HEK293 (cell line): ENCODE measurements around the gene UTP25.
A peak's percentile ranks its signal among the peaks of the same experiment; 100 is the strongest.

Experiments used
- CTCF ChIA-PET: fragments of 350-600 bp; formaldehyde crosslinking; extraction: SDS; loops from one replicate; lab custom pipeline; 2021; ENCODE audit warnings: antibody characterized with exemption; lab: Yijun Ruan, JAX
- POLR2A ChIA-PET: fragments of 300-600 bp; formaldehyde crosslinking; extraction: SDS; loops from one replicate; lab custom pipeline; 2020; ENCODE audit warnings: antibody characterized with exemption, inconsistent platforms; lab: Yijun Ruan, JAX
- H3K27ac ChIP-seq: fragments of 200-500 bp; sonication (Bioruptor generic); 2 replicates; pipeline ENCODE4 v1.5.1; 2014; ENCODE audit warnings: low read depth, low read length, control low read depth, inconsistent platforms; ENCODE audit errors: extremely low read depth
- H3K36me3 ChIP-seq, 2 experiments: fragments of 200-500 bp in 1 of 2; sonication (Bioruptor generic) in 1 of 2; 1 replicate in 1 of 2; 2 replicates in 1 of 2; pipeline ENCODE4 v1.5.1; 2014 to 2017; ENCODE audit warnings: inconsistent platforms in 2 of 2, low read length in 2 of 2; ENCODE audit not compliant: control insufficient read depth in 2 of 2, insufficient read depth in 1 of 2
- H3K4me1 ChIP-seq: fragments of 200-500 bp; sonication (Bioruptor generic); 2 replicates; pipeline ENCODE4 v1.5.1; 2014; ENCODE audit warnings: mild to moderate bottlenecking, low read length, inconsistent platforms; ENCODE audit not compliant: control insufficient read depth, insufficient read depth
- H3K4me3 ChIP-seq: 2 replicates; pipeline ENCODE4 v1.5.1; 2011; ENCODE audit warnings: low read depth, mild to moderate bottlenecking, control low read depth, low read length, moderate library complexity
- H3K9me3 ChIP-seq: fragments of 200-500 bp; sonication (Bioruptor generic); 2 replicates; pipeline ENCODE4 v1.5.1; 2014; ENCODE audit warnings: low read depth, low read length, inconsistent platforms; ENCODE audit not compliant: control insufficient read depth, insufficient read depth
- SCRT1 ChIP-seq: fragments of 450-650 bp; formaldehyde crosslinking; IDR thresholded peaks from 2 replicates; pipeline ENCODE4 v1.5.1; 2016; ENCODE audit warnings: missing biosample characterization, missing genetic modification characterization, borderline replicate concordance
- ZBTB17 ChIP-seq: fragments of 450-650 bp; formaldehyde crosslinking; IDR thresholded peaks from 2 replicates; pipeline ENCODE4 v1.5.1; 2016; ENCODE audit warnings: missing biosample characterization, missing genetic modification characterization
- ZNF274 ChIP-seq, 2 experiments: fragments of 200-500 bp in 1 of 2; fragments of 450-650 bp in 1 of 2; sonication (Bioruptor generic) in 1 of 2; formaldehyde crosslinking in 1 of 2; IDR thresholded peaks; 2 replicates each; pipeline versions ENCODE4 v1.5.1 to v1.6.1; 2014 to 2016; ENCODE audit warnings: borderline replicate concordance in 1 of 2, inconsistent platforms in 1 of 2, low read length in 1 of 2, missing biosample characterization in 1 of 2, missing genetic modification characterization in 1 of 2
- ZNF561 ChIP-seq: fragments of 450-650 bp; IDR thresholded peaks from 2 replicates; pipeline ENCODE4 v1.5.1; 2018; ENCODE audit warnings: missing biosample characterization, missing genetic modification characterization, borderline replicate concordance
- ZNF658 ChIP-seq: fragments of 450-650 bp; formaldehyde crosslinking; IDR thresholded peaks from 2 replicates; pipeline ENCODE4; 2016; ENCODE audit warnings: missing biosample characterization, missing genetic modification characterization
- ZNF670 ChIP-seq: fragments of 450-650 bp; formaldehyde crosslinking; IDR thresholded peaks from 2 replicates; pipeline ENCODE4 v1.5.1; 2016; ENCODE audit warnings: missing biosample characterization, missing genetic modification characterization, low read depth
- ZSCAN23 ChIP-seq: fragments of 450-650 bp; formaldehyde crosslinking; IDR thresholded peaks from 2 replicates; pipeline ENCODE4 v1.5.1; 2016; ENCODE audit warnings: missing biosample characterization, missing genetic modification characterization
- ZSCAN30 ChIP-seq: fragments of 450-650 bp; IDR thresholded peaks from 2 replicates; pipeline ENCODE4 v1.5.1; 2018; ENCODE audit warnings: missing biosample characterization, mild to moderate bottlenecking, missing genetic modification characterization, moderate library complexity
- TF ChIP-seq, protein P1 (sequence below): fragments of 450-650 bp; formaldehyde crosslinking; IDR thresholded peaks from 2 replicates; pipeline ENCODE4 v1.5.1; 2016; ENCODE audit warnings: missing biosample characterization, missing genetic modification characterization
- TF ChIP-seq, protein P2 (sequence below): fragments of 450-650 bp; IDR thresholded peaks from 2 replicates; pipeline ENCODE4 v1.5.1; 2018; ENCODE audit warnings: missing biosample characterization, missing genetic modification characterization
- TF ChIP-seq, protein P3 (sequence below): fragments of 450-650 bp; formaldehyde crosslinking; IDR thresholded peaks from 2 replicates; pipeline ENCODE4 v1.5.1; 2016; ENCODE audit warnings: missing biosample characterization, missing genetic modification characterization, borderline replicate concordance
- TF ChIP-seq, protein P4 (sequence below): fragments of 450-650 bp; formaldehyde crosslinking; IDR thresholded peaks from 2 replicates; pipeline ENCODE4 v1.5.1; 2016; ENCODE audit warnings: missing biosample characterization, missing genetic modification characterization

The UTP25 gene

DNA sequence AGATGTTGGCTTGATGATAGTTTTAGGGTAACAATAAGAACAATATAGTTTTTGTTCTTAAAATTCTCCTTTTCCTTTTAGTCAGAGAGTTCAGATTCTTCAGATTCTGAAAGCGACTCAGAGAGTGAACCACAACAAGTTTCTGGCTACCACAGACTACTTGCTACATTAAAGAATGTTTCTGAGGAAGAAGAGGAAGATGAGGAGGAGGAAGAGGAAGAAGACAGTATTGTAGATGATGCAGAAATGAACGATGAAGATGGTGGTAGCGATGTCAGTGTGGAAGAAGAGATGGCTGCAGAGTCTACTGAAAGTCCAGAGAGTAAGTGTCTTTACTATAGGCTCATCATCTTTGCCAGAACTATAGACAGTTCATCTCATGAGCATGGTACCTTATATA is 3.0 kb downstream of the UTP25 start:
- H3K4me3 ChIP-seq = no peak overlapping the region
- no peak for TF ChIP-seq ZNF274 (IDR thresholded peaks at IDR 0.05; ENCODE audit: low read length)
- TF ChIP-seq ZNF274 (tag by site-specific recombination; IDR thresholded peaks at IDR 0.05; ENCODE audit: borderline replicate concordance) = no peak
- TF ChIP-seq, protein P1, sequence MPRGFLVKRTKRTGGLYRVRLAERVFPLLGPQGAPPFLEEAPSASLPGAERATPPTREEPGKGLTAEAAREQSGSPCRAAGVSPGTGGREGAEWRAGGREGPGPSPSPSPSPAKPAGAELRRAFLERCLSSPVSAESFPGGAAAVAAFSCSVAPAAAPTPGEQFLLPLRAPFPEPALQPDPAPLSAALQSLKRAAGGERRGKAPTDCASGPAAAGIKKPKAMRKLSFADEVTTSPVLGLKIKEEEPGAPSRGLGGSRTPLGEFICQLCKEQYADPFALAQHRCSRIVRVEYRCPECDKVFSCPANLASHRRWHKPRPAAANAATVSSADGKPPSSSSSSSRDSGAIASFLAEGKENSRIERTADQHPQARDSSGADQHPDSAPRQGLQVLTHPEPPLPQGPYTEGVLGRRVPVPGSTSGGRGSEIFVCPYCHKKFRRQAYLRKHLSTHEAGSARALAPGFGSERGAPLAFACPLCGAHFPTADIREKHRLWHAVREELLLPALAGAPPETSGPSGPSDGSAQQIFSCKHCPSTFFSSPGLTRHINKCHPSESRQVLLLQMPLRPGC = no peak
- TF ChIP-seq ZNF670 (tag by site-specific recombination) = no peak
- no peak for TF ChIP-seq ZSCAN30
- TF ChIP-seq, protein P2, sequence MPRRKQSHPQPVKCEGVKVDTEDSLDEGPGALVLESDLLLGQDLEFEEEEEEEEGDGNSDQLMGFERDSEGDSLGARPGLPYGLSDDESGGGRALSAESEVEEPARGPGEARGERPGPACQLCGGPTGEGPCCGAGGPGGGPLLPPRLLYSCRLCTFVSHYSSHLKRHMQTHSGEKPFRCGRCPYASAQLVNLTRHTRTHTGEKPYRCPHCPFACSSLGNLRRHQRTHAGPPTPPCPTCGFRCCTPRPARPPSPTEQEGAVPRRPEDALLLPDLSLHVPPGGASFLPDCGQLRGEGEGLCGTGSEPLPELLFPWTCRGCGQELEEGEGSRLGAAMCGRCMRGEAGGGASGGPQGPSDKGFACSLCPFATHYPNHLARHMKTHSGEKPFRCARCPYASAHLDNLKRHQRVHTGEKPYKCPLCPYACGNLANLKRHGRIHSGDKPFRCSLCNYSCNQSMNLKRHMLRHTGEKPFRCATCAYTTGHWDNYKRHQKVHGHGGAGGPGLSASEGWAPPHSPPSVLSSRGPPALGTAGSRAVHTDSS = peak; percentile 91
- TF ChIP-seq ZSCAN23 (tag by site-specific recombination) = no peak
- TF ChIP-seq ZNF658 (tag by site-specific recombination) = no peak
- TF ChIP-seq, protein P3, sequence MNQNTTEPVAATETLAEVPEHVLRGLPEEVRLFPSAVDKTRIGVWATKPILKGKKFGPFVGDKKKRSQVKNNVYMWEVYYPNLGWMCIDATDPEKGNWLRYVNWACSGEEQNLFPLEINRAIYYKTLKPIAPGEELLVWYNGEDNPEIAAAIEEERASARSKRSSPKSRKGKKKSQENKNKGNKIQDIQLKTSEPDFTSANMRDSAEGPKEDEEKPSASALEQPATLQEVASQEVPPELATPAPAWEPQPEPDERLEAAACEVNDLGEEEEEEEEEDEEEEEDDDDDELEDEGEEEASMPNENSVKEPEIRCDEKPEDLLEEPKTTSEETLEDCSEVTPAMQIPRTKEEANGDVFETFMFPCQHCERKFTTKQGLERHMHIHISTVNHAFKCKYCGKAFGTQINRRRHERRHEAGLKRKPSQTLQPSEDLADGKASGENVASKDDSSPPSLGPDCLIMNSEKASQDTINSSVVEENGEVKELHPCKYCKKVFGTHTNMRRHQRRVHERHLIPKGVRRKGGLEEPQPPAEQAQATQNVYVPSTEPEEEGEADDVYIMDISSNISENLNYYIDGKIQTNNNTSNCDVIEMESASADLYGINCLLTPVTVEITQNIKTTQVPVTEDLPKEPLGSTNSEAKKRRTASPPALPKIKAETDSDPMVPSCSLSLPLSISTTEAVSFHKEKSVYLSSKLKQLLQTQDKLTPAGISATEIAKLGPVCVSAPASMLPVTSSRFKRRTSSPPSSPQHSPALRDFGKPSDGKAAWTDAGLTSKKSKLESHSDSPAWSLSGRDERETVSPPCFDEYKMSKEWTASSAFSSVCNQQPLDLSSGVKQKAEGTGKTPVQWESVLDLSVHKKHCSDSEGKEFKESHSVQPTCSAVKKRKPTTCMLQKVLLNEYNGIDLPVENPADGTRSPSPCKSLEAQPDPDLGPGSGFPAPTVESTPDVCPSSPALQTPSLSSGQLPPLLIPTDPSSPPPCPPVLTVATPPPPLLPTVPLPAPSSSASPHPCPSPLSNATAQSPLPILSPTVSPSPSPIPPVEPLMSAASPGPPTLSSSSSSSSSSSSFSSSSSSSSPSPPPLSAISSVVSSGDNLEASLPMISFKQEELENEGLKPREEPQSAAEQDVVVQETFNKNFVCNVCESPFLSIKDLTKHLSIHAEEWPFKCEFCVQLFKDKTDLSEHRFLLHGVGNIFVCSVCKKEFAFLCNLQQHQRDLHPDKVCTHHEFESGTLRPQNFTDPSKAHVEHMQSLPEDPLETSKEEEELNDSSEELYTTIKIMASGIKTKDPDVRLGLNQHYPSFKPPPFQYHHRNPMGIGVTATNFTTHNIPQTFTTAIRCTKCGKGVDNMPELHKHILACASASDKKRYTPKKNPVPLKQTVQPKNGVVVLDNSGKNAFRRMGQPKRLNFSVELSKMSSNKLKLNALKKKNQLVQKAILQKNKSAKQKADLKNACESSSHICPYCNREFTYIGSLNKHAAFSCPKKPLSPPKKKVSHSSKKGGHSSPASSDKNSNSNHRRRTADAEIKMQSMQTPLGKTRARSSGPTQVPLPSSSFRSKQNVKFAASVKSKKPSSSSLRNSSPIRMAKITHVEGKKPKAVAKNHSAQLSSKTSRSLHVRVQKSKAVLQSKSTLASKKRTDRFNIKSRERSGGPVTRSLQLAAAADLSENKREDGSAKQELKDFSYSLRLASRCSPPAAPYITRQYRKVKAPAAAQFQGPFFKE (tag by site-specific recombination) = no peak
- POLR2A ChIA-PET = no interaction called here
- H3K4me1 ChIP-seq = no peaks in the 10 kb centered on the region
- H3K9me3 ChIP-seq = no peaks in the 10 kb centered on the region
- H3K36me3 ChIP-seq = peaks cover 32 to 48% of the 10 kb centered on the region in 2 experiments
- CTCF ChIA-PET = interaction anchor here (0.6 to 0.7 kb wide), 2 partner anchors 19 to 158 kb away, joined by 3 to 4 read pairs; no protein-coding TSS in a partner anchor
- no peak overlapping the region for H3K27ac ChIP-seq

DNA sequence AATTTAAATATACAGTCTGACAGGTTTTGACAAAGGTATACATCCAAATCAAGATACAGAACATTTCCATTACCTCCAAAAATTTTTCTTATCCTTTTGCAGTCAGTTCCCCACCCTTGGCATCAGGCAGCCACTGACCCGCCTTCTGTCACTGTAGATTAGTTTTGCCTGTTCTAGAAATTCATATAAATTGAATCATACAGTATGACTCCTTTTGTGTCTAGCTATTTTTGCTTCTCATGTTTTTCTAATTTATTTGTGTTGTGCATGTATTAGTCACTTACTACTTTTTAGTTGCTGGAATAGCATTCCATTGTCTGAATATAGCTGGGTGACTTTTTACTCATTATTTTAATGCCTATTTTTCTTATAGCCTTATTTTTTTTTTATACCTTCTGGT is 3.8 kb downstream of the UTP25 start:
- no peaks in the 10 kb centered on the region for H3K4me1 ChIP-seq
- peaks cover 39 to 57% of the 10 kb centered on the region in 2 experiments for H3K36me3 ChIP-seq
- TF ChIP-seq ZNF561 (tag by site-specific recombination) (no peak), ZBTB17 (tag by site-specific recombination) (peak; percentile 34; the same call in 1 of the 2 replicates), SCRT1 (tag by site-specific recombination) (no peak)
- TF ChIP-seq, protein P4, sequence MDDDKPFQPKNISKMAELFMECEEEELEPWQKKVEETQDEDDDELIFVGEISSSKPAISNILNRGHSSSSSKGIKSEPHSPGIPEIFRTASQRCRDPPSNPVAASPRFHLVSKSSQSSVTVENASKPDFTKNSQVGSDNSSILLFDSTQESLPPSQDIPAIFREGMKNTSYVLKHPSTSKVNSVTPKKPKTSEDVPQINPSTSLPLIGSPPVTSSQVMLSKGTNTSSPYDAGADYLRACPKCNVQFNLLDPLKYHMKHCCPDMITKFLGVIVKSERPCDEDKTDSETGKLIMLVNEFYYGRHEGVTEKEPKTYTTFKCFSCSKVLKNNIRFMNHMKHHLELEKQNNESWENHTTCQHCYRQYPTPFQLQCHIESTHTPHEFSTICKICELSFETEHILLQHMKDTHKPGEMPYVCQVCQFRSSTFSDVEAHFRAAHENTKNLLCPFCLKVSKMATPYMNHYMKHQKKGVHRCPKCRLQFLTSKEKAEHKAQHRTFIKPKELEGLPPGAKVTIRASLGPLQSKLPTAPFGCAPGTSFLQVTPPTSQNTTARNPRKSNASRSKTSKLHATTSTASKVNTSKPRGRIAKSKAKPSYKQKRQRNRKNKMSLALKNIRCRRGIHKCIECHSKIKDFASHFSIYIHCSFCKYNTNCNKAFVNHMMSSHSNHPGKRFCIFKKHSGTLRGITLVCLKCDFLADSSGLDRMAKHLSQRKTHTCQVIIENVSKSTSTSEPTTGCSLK = no peak
- TF ChIP-seq, all 188 proteins: peak for 1
- ChIA-PET POLR2A (no interaction called here), CTCF (interaction anchor here (0.7 to 1.2 kb wide), 3 partner anchors 9 to 480 kb away, joined by 3 to 4 read pairs (median 3); no protein-coding TSS in a partner anchor)
- Histone ChIP-seq H3K4me3 (no peak overlapping the region), H3K27ac (no peak overlapping the region), H3K9me3 (no peaks in the 10 kb centered on the region)
